Measurements from ENCODE around the gene HUS1B. TPM values are rescaled to one million over a fixed set of nuclear protein-coding genes. Genes with fewer than 3 reads are reported as not detected.
"Not testable (repeated sequence)": the region's sequence is repeated elsewhere in the genome, so short reads cannot be mapped to it uniquely, and the experiment has no call there.

The HUS1B gene
- total RNA-seq, 1 donor from 2014 or later: 1.1 TPM

DNA sequence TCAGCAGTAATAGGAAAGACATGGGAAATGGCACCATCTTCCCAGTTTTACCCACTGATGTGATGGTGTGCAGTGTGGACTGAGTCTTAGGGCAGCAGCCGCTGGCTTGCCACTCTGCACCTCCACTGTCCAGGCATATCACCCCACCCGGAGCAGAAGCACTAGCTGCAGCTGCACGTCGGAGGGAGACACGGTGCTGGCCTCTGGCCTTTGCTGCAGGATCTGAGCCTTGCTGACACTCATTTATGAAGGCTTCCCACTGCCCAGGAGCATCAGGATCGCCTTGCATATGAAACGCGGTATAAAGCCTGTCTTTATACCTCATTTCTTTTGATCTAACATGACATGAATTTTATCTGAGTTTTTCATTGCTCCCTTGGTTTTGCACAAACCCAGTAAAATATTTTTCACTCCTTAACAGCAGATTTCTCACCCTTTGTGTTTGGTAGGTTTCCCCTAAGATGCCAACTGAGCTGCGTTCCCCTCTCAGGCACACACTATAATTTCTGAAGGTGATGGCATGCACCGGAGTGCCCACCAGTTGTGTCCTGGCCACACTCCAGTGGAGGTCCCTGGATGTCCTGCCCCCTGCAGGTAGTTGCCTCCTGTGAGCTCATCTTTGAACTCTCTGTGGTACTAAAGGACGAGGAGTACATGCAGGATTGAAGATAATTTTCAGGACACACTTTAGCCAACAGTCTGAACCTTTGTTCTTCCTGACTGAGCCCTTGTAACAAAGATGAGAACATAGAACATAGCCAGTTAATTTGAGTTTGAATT lies 45.0 kb upstream of the HUS1B start:
- TF ChIP-seq, protein P1, sequence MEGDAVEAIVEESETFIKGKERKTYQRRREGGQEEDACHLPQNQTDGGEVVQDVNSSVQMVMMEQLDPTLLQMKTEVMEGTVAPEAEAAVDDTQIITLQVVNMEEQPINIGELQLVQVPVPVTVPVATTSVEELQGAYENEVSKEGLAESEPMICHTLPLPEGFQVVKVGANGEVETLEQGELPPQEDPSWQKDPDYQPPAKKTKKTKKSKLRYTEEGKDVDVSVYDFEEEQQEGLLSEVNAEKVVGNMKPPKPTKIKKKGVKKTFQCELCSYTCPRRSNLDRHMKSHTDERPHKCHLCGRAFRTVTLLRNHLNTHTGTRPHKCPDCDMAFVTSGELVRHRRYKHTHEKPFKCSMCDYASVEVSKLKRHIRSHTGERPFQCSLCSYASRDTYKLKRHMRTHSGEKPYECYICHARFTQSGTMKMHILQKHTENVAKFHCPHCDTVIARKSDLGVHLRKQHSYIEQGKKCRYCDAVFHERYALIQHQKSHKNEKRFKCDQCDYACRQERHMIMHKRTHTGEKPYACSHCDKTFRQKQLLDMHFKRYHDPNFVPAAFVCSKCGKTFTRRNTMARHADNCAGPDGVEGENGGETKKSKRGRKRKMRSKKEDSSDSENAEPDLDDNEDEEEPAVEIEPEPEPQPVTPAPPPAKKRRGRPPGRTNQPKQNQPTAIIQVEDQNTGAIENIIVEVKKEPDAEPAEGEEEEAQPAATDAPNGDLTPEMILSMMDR (IDR thresholded peaks at IDR 0.05; ENCODE audit: partially characterized antibody, unreplicated experiment): no peak
- Mint-ChIP-seq H3K4me1 (ENCODE audit: low read depth, unreplicated experiment) (no peaks in the 10 kb centered on the region), H3K9me3 (ENCODE audit: unreplicated experiment) (peaks cover 1% of the 10 kb centered on the region), H3K27ac (ENCODE audit: unreplicated experiment) (no peak overlapping the region), H3K4me3 (ENCODE audit: unreplicated experiment) (no peak overlapping the region), H3K27me3 (ENCODE audit: unreplicated experiment) (peaks cover 2% of the 10 kb centered on the region), H3K36me3 (ENCODE audit: unreplicated experiment) (no peaks in the 10 kb centered on the region)
- DNase-seq: no peak

DNA sequence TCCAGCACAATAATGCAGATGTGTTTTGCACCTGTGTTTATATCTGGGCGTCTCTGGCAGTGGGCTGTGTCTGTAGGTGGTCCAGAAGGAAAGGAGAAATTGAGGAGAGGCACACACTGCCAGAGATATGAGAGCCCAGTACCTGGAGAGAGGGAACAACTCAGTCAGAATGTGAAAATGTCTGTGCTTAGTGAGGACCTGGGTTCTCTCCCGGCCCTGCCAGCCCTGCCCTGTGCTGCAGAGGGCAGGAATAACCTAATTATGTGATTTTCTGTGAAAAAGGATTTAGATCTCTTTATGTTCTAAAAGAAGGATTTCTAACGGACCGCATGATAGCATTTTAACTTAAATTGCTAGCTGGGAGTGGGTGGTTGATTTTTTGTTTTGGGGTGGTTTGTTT lies 44.3 kb upstream of the HUS1B start:
- no peak overlapping the region for H3K4me3 Mint-ChIP-seq (ENCODE audit: unreplicated experiment)
- H3K27ac Mint-ChIP-seq (ENCODE audit: unreplicated experiment): no peak overlapping the region
- H3K36me3 Mint-ChIP-seq (ENCODE audit: unreplicated experiment): no peaks in the 10 kb centered on the region
- H3K27me3 Mint-ChIP-seq (ENCODE audit: unreplicated experiment): peaks cover 1% of the 10 kb centered on the region
- DNase-seq: no peak
- no peaks in the 10 kb centered on the region for H3K4me1 Mint-ChIP-seq (ENCODE audit: low read depth, unreplicated experiment)
- H3K9me3 Mint-ChIP-seq (ENCODE audit: unreplicated experiment): no peaks in the 10 kb centered on the region
- TF ChIP-seq, protein P1 (IDR thresholded peaks at IDR 0.05; ENCODE audit: partially characterized antibody, unreplicated experiment): no peak

DNA sequence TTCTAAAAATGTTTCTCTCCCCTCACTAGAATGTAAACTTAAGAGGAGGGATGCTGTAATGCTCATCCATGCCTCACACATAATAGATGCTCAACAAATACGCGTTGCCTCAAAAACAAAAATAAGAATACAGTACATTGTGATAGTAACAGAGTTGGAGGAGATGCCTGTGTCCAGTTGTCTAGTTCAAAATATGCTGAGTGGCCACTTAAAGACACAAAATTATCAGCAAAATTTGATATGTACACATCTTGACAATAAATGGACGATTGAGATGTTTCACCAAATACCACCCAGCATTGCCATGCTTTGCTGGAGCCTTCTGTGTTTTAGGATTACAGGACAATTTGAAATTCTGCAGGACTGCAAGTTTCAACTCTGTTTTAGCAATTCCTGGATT lies 43.6 kb upstream of the HUS1B start:
- Mint-ChIP-seq H3K4me1 (ENCODE audit: low read depth, unreplicated experiment) (no peaks in the 10 kb centered on the region), H3K9me3 (ENCODE audit: unreplicated experiment) (peaks cover 2% of the 10 kb centered on the region), H3K4me3 (ENCODE audit: unreplicated experiment) (no peak overlapping the region), H3K27ac (ENCODE audit: unreplicated experiment) (no peak overlapping the region), H3K27me3 (ENCODE audit: unreplicated experiment) (peaks cover 3% of the 10 kb centered on the region), H3K36me3 (ENCODE audit: unreplicated experiment) (no peaks in the 10 kb centered on the region)
- TF ChIP-seq, protein P1 (IDR thresholded peaks at IDR 0.05; ENCODE audit: partially characterized antibody, unreplicated experiment): no peak
- no peak for DNase-seq

DNA sequence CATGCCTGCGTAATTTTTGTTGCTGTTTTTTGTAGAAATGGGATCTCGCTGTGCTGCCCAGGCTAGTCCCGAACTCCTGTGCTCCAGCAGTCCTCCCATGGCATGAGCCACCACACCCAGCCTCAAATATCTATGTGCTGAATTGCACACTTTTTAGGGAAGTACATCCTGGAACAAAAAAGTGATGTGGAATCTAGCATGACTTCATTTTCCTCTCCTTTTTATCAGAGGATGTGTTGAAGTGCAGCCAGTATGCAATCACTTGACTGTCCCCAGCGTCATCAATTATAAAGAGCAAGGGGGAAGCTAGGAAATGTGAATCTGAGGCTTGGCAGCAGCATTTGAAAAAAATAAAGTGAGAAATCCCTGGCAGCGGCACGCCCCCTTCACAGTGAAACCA lies 42.4 kb upstream of the HUS1B start:
- Mint-ChIP-seq H3K27ac (ENCODE audit: unreplicated experiment) (no peak overlapping the region), H3K27me3 (ENCODE audit: unreplicated experiment) (peaks cover 3% of the 10 kb centered on the region), H3K4me1 (ENCODE audit: low read depth, unreplicated experiment) (no peaks in the 10 kb centered on the region), H3K9me3 (ENCODE audit: unreplicated experiment) (peaks cover 2% of the 10 kb centered on the region), H3K36me3 (ENCODE audit: unreplicated experiment) (no peaks in the 10 kb centered on the region), H3K4me3 (ENCODE audit: unreplicated experiment) (no peak overlapping the region)
- TF ChIP-seq, protein P1 (IDR thresholded peaks at IDR 0.05; ENCODE audit: partially characterized antibody, unreplicated experiment): no peak
- DNase-seq: no peak

DNA sequence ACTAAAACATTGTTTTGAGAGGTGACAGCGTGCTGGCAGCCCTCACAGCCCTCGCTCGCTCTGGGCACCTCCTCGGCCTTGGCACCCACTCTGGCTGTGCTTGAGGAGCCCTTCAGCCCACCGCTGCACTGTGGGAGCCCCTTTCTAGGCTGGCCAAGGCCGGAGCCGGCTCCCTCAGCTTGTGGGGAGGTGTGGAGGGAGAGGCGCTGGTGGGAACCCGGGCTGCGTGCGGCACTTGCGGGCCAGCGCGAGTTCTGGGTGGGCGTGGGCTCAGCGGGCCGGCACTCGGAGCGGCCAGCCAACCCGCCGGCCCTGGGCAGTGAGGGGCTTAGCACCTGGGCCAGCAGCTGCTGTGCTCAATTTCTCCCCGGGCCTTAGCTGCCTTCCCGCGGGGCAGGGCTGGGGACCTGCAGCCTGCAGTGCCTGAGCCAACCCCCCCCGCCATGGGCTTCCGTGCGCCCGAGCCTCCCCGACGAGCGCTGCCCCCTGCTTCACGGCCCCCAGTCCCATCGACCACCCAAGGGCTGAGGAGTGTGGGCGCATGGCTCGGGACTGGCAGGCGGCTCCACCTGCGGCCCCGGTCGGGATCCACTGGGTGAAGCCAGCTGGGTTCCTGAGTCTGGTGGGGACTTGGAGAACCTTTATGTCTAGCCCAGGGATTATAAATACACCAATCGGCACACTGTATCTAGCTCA lies 37.7 kb upstream of the HUS1B start:
- not testable (repeated sequence) for DNase-seq; H3K27ac Mint-ChIP-seq (ENCODE audit: unreplicated experiment); H3K36me3 Mint-ChIP-seq (ENCODE audit: unreplicated experiment); H3K4me3 Mint-ChIP-seq (ENCODE audit: unreplicated experiment); H3K4me1 Mint-ChIP-seq (ENCODE audit: low read depth, unreplicated experiment); H3K9me3 Mint-ChIP-seq (ENCODE audit: unreplicated experiment); H3K27me3 Mint-ChIP-seq (ENCODE audit: unreplicated experiment)

Data from glutamatergic neuron (in vitro differentiated cells).